DMS 273 (cell line): ENCODE measurements around the gene ANKRD27.

Source experiments
- DNase-seq: peaks from one replicate; lab custom pipeline; 2025; ENCODE audit not compliant: unreplicated experiment; lab: John Stamatoyannopoulos, UW

ANKRD27 gene

GRCh38 chr19:32691291-32691951, 16.4 kb upstream of the ANKRD27 start, which contains the start of gene NUDT19:
TSS of gene NUDT19 (plus strand) at chr19:32691821. CDS start at chr19:32691961, 140 bp downstream.
- DNase-seq = peak; percentile 89

GRCh38 chr19:32688311-32688710, 13.3 kb upstream of the ANKRD27 start:
- DNase-seq = peak; percentile 11

GRCh38 chr19:32687681-32688080, 12.7 kb upstream of the ANKRD27 start:
- DNase-seq = no peak

- no peak for DNase-seq
Observed at GRCh38 chr19:32686847-32687475, 12.0 kb upstream of the ANKRD27 start.

- no peak for DNase-seq
Observed at GRCh38 chr19:32682317-32682716, 7.3 kb upstream of the ANKRD27 start.

GRCh38 chr19:32680986-32681385, 6.0 kb upstream of the ANKRD27 start:
- DNase-seq = no peak

GRCh38 chr19:32677657-32678056, 2.7 kb upstream of the ANKRD27 start:
- DNase-seq = peak; percentile 32

GRCh38 chr19:32676895-32677359, 1.9 kb upstream of the ANKRD27 start:
- no peak for DNase-seq

GRCh38 chr19:32676186-32676894, 1.4 kb upstream of the ANKRD27 start:
- peak; percentile 63 for DNase-seq

GRCh38 chr19:32675720-32676185, 773 bp upstream of the ANKRD27 start, which contains the start of gene RGS9BP:
TSS of gene RGS9BP (plus strand) at chr19:32675848. CDS start at chr19:32676264, 416 bp downstream.
- DNase-seq = peak; percentile 88

GRCh38 chr19:32674153-32674930, 638 bp downstream of the ANKRD27 start:
- peak; percentile 42 for DNase-seq

GRCh38 chr19:32673573-32673972, 1.4 kb downstream of the ANKRD27 start:
- no peak for DNase-seq

GRCh38 chr19:32672841-32673240, 2.1 kb downstream of the ANKRD27 start:
- no peak for DNase-seq

- DNase-seq = no peak
Observed at GRCh38 chr19:32671883-32672593, 2.9 kb downstream of the ANKRD27 start.

GRCh38 chr19:32669310-32669709, 5.7 kb downstream of the ANKRD27 start:
- no peak for DNase-seq

GRCh38 chr19:32666084-32666483, 8.9 kb downstream of the ANKRD27 start:
- no peak for DNase-seq

- no peak for DNase-seq
Observed at GRCh38 chr19:32662186-32662585, 12.8 kb downstream of the ANKRD27 start.

- no peak for DNase-seq
Observed at GRCh38 chr19:32661318-32661717, 13.7 kb downstream of the ANKRD27 start.

GRCh38 chr19:32658527-32658926, 16.5 kb downstream of the ANKRD27 start:
- no peak for DNase-seq

- DNase-seq = no peak
Observed at GRCh38 chr19:32658075-32658474, 16.9 kb downstream of the ANKRD27 start.
